ENCODE measurements around the gene USP37.

USP37 gene

DNA sequence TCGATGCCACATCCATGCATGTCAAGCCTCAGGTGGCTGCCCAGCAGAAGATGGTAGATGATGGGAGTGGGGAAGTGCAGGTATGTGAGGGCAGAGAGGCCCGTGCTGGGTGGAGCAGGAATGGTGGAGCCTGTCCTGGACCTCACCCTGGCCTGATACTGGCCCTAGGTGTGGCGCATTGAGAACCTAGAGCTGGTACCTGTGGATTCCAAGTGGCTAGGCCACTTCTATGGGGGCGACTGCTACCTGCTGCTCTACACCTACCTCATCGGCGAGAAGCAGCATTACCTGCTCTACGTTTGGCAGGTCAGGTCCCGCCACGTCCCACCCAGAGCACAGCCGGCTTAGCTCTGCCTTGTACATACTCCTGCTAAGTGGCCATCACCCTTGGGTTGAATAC lies 136.3 kb downstream of the USP37 start:
- Histone ChIP-seq H3K27me3 (ENCODE audit: insufficient read depth, low read length) (no peaks in the 10 kb centered on the region; the same call in 1 of the 2 replicates), H3K4me2 (ENCODE audit: low read length) (no peak overlapping the region), H3K4me3 (ENCODE audit: low read depth, low read length, poor library complexity, severe bottlenecking) (no peak overlapping the region), H3K9me2 (ENCODE audit: low read depth, low read length) (no peaks in the 10 kb centered on the region), H3K79me2 (ENCODE audit: insufficient read depth, low read length) (no peaks in the 10 kb centered on the region), H3K36me3 (ENCODE audit: insufficient read depth, low read length) (no peaks in the 10 kb centered on the region), H2AFZ (ENCODE audit: low read length) (no peak overlapping the region), H4K20me1 (ENCODE audit: insufficient read depth, low read length) (no peaks in the 10 kb centered on the region), H3K9me3 (ENCODE audit: low read length) (no peaks in the 10 kb centered on the region), H3F3A (ENCODE audit: insufficient read depth, low read length) (no peaks in the 10 kb centered on the region), H3K4me1 (ENCODE audit: insufficient read depth, low read length, severe bottlenecking) (no peaks in the 10 kb centered on the region), H3K27ac (ENCODE audit: low read depth, low read length, poor library complexity, severe bottlenecking) (no peak overlapping the region), H3K9ac (ENCODE audit: low read length) (no peak overlapping the region)
- TF ChIP-seq EZH2 (IDR thresholded peaks at IDR 0.05; ENCODE audit: borderline replicate concordance, low read length) (no peak), CTCF (IDR thresholded peaks at IDR 0.05; ENCODE audit: low read length) (no peak)

- H3K9me3 ChIP-seq (ENCODE audit: low read length), result no peaks in the 10 kb centered on the region
- no peak overlapping the region for H2AFZ ChIP-seq (ENCODE audit: low read length)
- H3K9me2 ChIP-seq (ENCODE audit: low read depth, low read length), result no peaks in the 10 kb centered on the region
- H3F3A ChIP-seq (ENCODE audit: insufficient read depth, low read length), result no peaks in the 10 kb centered on the region
- no peak overlapping the region for H3K4me3 ChIP-seq (ENCODE audit: low read depth, low read length, poor library complexity, severe bottlenecking)
- TF ChIP-seq EZH2 (IDR thresholded peaks at IDR 0.05; ENCODE audit: borderline replicate concordance, low read length) (no peak), CTCF (IDR thresholded peaks at IDR 0.05; ENCODE audit: low read length) (no peak)
- no peaks in the 10 kb centered on the region for H3K36me3 ChIP-seq (ENCODE audit: insufficient read depth, low read length)
- H3K27me3 ChIP-seq (ENCODE audit: insufficient read depth, low read length), result no peaks in the 10 kb centered on the region; the same call in 1 of the 2 replicates
- H3K9ac ChIP-seq (ENCODE audit: low read length), result no peak overlapping the region
- no peaks in the 10 kb centered on the region for H3K79me2 ChIP-seq (ENCODE audit: insufficient read depth, low read length)
- no peak overlapping the region for H3K4me2 ChIP-seq (ENCODE audit: low read length)
- H3K27ac ChIP-seq (ENCODE audit: low read depth, low read length, poor library complexity, severe bottlenecking), result no peak overlapping the region
- H3K4me1 ChIP-seq (ENCODE audit: insufficient read depth, low read length, severe bottlenecking), result no peaks in the 10 kb centered on the region
- no peaks in the 10 kb centered on the region for H4K20me1 ChIP-seq (ENCODE audit: insufficient read depth, low read length)
These were observed 137.4 kb downstream of the USP37 start for GRCh38 chr2:218430721-218431120.

- no peaks in the 10 kb centered on the region for H3K9me2 ChIP-seq (ENCODE audit: low read depth, low read length)
- no peaks in the 10 kb centered on the region for H3K9me3 ChIP-seq (ENCODE audit: low read length)
- no peak for TF ChIP-seq EZH2 (IDR thresholded peaks at IDR 0.05; ENCODE audit: borderline replicate concordance, low read length)
- no peak for TF ChIP-seq CTCF (IDR thresholded peaks at IDR 0.05; ENCODE audit: low read length)
- H3K36me3 ChIP-seq (ENCODE audit: insufficient read depth, low read length), result no peaks in the 10 kb centered on the region
- no peak overlapping the region for H2AFZ ChIP-seq (ENCODE audit: low read length)
- no peaks in the 10 kb centered on the region for H4K20me1 ChIP-seq (ENCODE audit: insufficient read depth, low read length)
- H3K27me3 ChIP-seq (ENCODE audit: insufficient read depth, low read length), result no peaks in the 10 kb centered on the region; the same call in 1 of the 2 replicates
- no peak overlapping the region for H3K9ac ChIP-seq (ENCODE audit: low read length)
- no peak overlapping the region for H3K4me2 ChIP-seq (ENCODE audit: low read length)
- no peaks in the 10 kb centered on the region for H3K4me1 ChIP-seq (ENCODE audit: insufficient read depth, low read length, severe bottlenecking)
- no peaks in the 10 kb centered on the region for H3K79me2 ChIP-seq (ENCODE audit: insufficient read depth, low read length)
- no peak overlapping the region for H3K4me3 ChIP-seq (ENCODE audit: low read depth, low read length, poor library complexity, severe bottlenecking)
- no peak overlapping the region for H3K27ac ChIP-seq (ENCODE audit: low read depth, low read length, poor library complexity, severe bottlenecking)
- no peaks in the 10 kb centered on the region for H3F3A ChIP-seq (ENCODE audit: insufficient read depth, low read length)
These were observed 138.0 kb downstream of the USP37 start for GRCh38 chr2:218429911-218430692.

All from OCI-LY1 (cell line).